Body of pancreas (tissue), 4 donors: ENCODE results near the gene MPZL3. TPM values are rescaled to one million over a fixed set of nuclear protein-coding genes. Genes with fewer than 3 reads are reported as not detected.

ENCODE experiments used
- ATAC-seq: fragments of 150-250 bp; one replicate; pipeline ENCODE4 v1.9.1; 2016
- DNase-seq, 4 donors: peaks; one replicate each; pipeline ENCODE4 v3.0.0-alpha.2; 2019
- H3K27ac ChIP-seq, 4 donors: fragments of 200-600 bp; sonication (generic); 1 replicate in 3 of 4; 2 replicates in 1 of 4; pipeline versions ENCODE4 v1.5.1 to v1.6.1; 2016 to 2019; ENCODE audit warnings: mild to moderate bottlenecking in 1 of 4, mixed read lengths in 1 of 4, moderate library complexity in 1 of 4
- H3K27me3 ChIP-seq, 2 donors: fragments of 200-600 bp; sonication (generic); one replicate each; pipeline ENCODE4 v1.6.0; 2016; ENCODE audit warnings: mild to moderate bottlenecking in 1 of 2
- H3K36me3 ChIP-seq, 2 donors: fragments of 200-600 bp; sonication (generic); replicated peaks in 1 of 2; 2 replicates each; pipeline ENCODE4 v1.5.1; 2016; ENCODE audit warnings: low read depth in 2 of 2; ENCODE audit not compliant: insufficient read depth in 1 of 2
- H3K4me1 ChIP-seq: fragments of 200-600 bp; sonication (generic); one replicate; pipeline ENCODE4 v1.6.0; 2016
- H3K4me3 ChIP-seq, 2 donors: fragments of 200-600 bp; sonication (generic); 1 replicate in 1 of 2; 2 replicates in 1 of 2; pipeline ENCODE4 v1.5.1; 2016 to 2019
- H3K9me3 ChIP-seq, 3 donors: fragments of 200-600 bp; sonication (generic); 1 replicate in 2 of 3; 2 replicates in 1 of 3; pipeline ENCODE4 v1.5.1; 2016
- POLR2A ChIP-seq, 3 donors: fragments of 450-650 bp; IDR thresholded peaks; one replicate each; pipeline ENCODE4 v1.6.1; 2016; ENCODE audit warnings: antibody characterized with exemption in 3 of 3, mild to moderate bottlenecking in 2 of 3
- WGBS, 2 donors: methylation state at CpG; one replicate each; pipeline ENCODE4 v1.1.5; 2017; 5-methylcytosine and 5-hydroxymethylcytosine counted together
- intact Hi-C: fragments of 100-400 bp; cut with DNase I; formaldehyde crosslinking; loops from one replicate; pipeline ENCODE4 v1.15.1; 2023
- total RNA-seq, 2 donors: library from RNA; depleted of rRNA; stranded (reverse); fragments of >200 nt; gene quantifications; one replicate each; pipeline ENCODE4 v1.1.0, GENCODE V29; 2016
- TF ChIP-seq, protein P1 (sequence below), 7 experiments: fragments of 450-650 bp in 4 of 7; fragments of 200-600 bp in 3 of 7; sonication (generic) in 3 of 7; IDR thresholded peaks; one replicate each; pipeline ENCODE4 v1.5.1; 2016 to 2019; ENCODE audit warnings: antibody characterized with exemption in 7 of 7

Gene MPZL3
- total RNA-seq, 2 donors from 2014 or later: 4.0 to 8.0 TPM

DNA sequence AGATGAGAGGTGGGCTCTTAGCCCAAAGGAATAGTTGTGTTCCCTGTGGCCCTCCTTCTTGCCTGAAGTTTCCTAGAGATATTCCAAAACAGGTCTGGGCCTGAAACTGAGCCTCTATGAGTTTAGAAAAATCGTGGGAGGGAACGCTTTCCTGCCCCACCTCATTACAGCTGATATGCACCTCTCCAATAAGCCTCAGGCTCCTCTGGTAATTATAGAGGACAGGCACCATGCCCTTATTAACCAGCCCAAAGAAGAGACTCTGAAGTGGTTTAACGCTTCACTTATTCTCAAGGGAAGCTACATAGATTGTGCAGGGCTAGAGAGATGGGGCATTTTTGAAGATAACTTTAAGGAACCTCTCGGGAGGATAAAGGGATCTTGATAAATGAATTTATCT lies 15.3 kb upstream of the MPZL3 start:
- intact Hi-C loops: no loop called here
- Histone ChIP-seq H3K27ac (no peak overlapping the region), H3K4me1 (peaks cover 27% of the 10 kb centered on the region), H3K27me3 (no peaks in the 10 kb centered on the region), H3K36me3 (no peaks in the 10 kb centered on the region), H3K4me3 (no peak overlapping the region), H3K9me3 (no peaks in the 10 kb centered on the region)
- DNase-seq (no peak), ATAC-seq (no peak)
- WGBS, 2 donors: 70 to 73% methylated on average over 4 of the region's 4 CpGs
- TF ChIP-seq POLR2A (IDR thresholded peaks at IDR 0.05): no peak
- TF ChIP-seq, protein P1, sequence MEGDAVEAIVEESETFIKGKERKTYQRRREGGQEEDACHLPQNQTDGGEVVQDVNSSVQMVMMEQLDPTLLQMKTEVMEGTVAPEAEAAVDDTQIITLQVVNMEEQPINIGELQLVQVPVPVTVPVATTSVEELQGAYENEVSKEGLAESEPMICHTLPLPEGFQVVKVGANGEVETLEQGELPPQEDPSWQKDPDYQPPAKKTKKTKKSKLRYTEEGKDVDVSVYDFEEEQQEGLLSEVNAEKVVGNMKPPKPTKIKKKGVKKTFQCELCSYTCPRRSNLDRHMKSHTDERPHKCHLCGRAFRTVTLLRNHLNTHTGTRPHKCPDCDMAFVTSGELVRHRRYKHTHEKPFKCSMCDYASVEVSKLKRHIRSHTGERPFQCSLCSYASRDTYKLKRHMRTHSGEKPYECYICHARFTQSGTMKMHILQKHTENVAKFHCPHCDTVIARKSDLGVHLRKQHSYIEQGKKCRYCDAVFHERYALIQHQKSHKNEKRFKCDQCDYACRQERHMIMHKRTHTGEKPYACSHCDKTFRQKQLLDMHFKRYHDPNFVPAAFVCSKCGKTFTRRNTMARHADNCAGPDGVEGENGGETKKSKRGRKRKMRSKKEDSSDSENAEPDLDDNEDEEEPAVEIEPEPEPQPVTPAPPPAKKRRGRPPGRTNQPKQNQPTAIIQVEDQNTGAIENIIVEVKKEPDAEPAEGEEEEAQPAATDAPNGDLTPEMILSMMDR (IDR thresholded peaks at IDR 0.05): no peak

DNA sequence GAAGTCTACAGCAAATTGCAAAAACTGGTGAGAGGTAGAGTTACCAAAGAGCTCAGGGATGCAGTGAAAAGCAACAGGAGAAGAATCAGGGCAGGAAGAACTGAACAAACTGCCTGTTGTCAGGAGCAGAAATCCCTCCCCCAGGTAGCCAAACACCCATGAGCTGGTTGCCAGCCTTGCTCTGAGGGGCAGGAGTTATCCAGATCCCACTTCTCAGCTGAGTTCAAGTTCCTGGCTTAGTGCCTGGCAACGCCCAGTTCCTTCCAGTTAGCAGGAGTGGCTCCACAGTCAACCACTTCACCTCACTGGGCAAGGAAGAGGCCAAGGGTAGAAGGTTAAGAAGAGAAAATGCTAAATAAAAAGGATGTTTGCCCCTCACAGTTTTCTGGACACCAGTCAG lies 13.8 kb upstream of the MPZL3 start:
- Histone ChIP-seq H3K27ac (peak overlapping the region in 2 of 4 donors; percentile 1 to 91), H3K4me3 (no peak overlapping the region), H3K4me1 (peaks cover 32% of the 10 kb centered on the region), H3K36me3 (no peaks in the 10 kb centered on the region), H3K27me3 (no peaks in the 10 kb centered on the region), H3K9me3 (no peaks in the 10 kb centered on the region)
- 64 to 75% methylated on average over 1 of the region's 1 CpG for WGBS, 2 donors
- intact Hi-C loops: no loop called here
- TF ChIP-seq, protein P1 (IDR thresholded peaks at IDR 0.05): no peak
- no peak for TF ChIP-seq POLR2A (IDR thresholded peaks at IDR 0.05)
- ATAC-seq (no peak), DNase-seq (peak in 2 of 4 donors; percentile 16 to 28)

DNA sequence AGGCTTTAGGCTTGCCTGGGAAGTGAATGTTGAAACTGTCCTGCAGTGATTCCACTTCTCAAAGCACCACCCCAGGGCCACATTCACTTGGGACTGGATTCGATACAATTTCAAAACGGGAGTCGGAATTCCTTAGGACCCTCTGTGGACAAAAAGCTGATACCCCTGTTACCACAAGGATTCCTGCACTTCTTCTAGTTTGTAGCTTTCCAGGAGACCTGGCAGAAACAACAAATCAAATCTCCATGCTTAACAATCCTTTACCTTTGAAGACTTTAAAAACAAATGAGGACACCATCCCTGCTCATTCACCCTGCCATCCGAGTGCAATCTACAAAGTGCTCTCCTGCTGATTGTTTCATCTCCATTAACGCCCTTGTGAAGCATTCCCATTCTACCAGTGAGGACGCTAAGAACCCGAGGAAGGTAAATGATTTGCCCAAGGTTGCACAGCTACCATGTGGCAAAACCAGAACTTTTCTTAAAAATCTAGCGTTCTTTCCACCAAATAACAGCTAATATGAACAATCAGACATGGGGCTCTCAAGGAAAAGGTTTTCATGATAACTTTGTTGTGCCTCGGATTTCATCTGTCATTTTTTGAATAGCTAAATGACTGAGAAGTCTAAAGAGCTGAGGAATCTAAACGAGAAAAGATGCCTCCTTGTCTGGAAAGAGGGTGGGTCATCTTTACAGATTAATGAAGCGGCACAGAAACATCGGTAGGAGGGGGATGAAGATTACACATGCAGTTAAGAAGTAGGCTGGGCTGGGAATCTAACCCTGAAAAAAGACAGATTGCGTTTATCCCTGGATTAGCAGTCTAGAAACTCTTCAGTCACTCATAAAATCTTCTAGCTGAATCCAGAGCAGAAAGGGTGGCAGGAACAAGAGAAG lies 12.7 kb upstream of the MPZL3 start:
- Histone ChIP-seq H3K4me1 (peaks cover 32% of the 10 kb centered on the region), H3K36me3 (no peaks in the 10 kb centered on the region), H3K27ac (peak overlapping the region; percentile 78 to 91 (median 85)), H3K4me3 (peak overlapping the region; percentile 9 to 11), H3K9me3 (no peaks in the 10 kb centered on the region), H3K27me3 (no peaks in the 10 kb centered on the region)
- ATAC-seq (no peak), DNase-seq (no peak)
- WGBS, 2 donors: 44 to 53% methylated on average over 13 of the region's 13 CpGs
- intact Hi-C loops: no loop called here
- TF ChIP-seq, protein P1 (IDR thresholded peaks at IDR 0.05): no peak
- no peak for TF ChIP-seq POLR2A (IDR thresholded peaks at IDR 0.05)

DNA sequence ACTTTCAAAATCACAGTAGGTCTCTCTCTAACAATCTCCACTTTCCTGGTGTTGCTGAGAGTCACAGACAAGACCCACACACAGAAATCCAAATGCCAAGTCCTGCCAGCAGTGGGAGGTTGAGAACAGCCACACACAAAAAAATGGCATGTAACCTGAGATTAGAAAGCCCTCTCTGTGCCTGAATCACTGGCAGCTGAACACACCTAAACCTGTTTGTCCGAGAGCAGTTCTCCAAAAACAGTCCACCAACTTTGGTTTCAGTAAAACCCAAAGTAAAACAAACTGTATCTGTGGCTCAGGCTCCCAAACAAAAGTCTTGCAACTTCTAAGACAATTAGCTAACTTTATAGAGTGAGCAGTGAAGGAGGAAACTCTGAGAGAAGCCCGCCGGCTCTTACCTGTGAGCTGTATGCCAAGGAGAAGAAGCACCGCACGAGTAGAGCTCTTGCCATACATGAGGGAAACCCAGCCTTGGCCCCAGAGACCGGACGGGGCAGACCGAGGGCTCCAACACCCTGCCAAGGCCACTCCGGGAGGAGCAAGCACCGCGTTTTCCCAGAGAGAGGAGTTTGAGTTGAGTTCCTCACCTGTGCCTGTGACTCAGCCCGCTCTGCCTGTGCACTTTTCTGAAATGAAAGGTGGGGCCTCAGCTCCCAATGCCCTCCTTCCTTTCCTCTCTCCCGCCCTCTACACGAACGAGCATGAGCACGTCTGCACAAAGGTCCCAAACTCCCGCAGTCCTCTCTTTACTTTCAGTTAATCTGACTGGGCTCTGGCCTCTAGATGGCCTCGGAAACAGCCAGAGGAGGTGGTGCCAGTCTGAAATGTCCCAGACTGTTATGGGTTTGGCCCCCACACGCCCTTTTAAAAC lies 11.8 kb upstream of the MPZL3 start, which contains the start of gene MPZL2:
Gene MPZL2, minus strand, starts transcription at position 603 of the 874 bp plus-strand sequence. Its CDS starts 144 bp downstream, at position 459.
- no peaks in the 10 kb centered on the region for H3K27me3 ChIP-seq
- TF ChIP-seq, protein P1 (IDR thresholded peaks at IDR 0.05): peak in 4 of 7 experiments; percentile 8 to 22 (median 16)
- TF ChIP-seq POLR2A (IDR thresholded peaks at IDR 0.05): peak; percentile 53 to 86 (median 86)
- WGBS, 2 donors: 3 to 5% methylated on average over 16 to 19 of the region's 19 CpGs
- peak; percentile 93 for ATAC-seq
- DNase-seq: peak; percentile 76 to 87 (median 86)
- intact Hi-C loops: no loop called here
- H3K4me3 ChIP-seq: peak within 1 kb of the TSS; percentile 9 to 11
- H3K9me3 ChIP-seq: no peaks in the 10 kb centered on the region
- H3K36me3 ChIP-seq: no peaks in the 10 kb centered on the region
- H3K27ac ChIP-seq: peak within 1 kb of the TSS; percentile 78 to 91 (median 85)
- H3K4me1 ChIP-seq: peaks cover 32% of the 10 kb centered on the region
